Smooth muscle cell (in vitro differentiated cells): ENCODE data around the gene MOCS3. TPM values are rescaled to one million over a fixed set of nuclear protein-coding genes. Genes with fewer than 3 reads are reported as not detected.

Experiments
- DNase-seq: peaks from one replicate; lab custom pipeline; 2025; ENCODE audit not compliant: unreplicated experiment; lab: John Stamatoyannopoulos, UW
- H2AFZ ChIP-seq: fragments of 200-600 bp; sonication (generic); 2 replicates; pipeline ENCODE4 v1.6.0; 2016; ENCODE audit warnings: antibody characterized with exemption, low read depth, mild to moderate bottlenecking
- H3F3A ChIP-seq: fragments of 200-600 bp; sonication (generic); 2 replicates; pipeline ENCODE4 v1.6.0; 2017; ENCODE audit warnings: antibody characterized with exemption, low read depth
- H3K27ac ChIP-seq: fragments of 200-600 bp; sonication (generic); 2 replicates; pipeline ENCODE4 v1.5.1; 2016; ENCODE audit warnings: low read depth, mild to moderate bottlenecking
- H3K27me3 ChIP-seq: fragments of 200-600 bp; sonication (generic); 2 replicates; pipeline ENCODE4 v1.6.1; 2016; ENCODE audit warnings: low read depth, mild to moderate bottlenecking
- H3K36me3 ChIP-seq: fragments of 200-600 bp; sonication (generic); 2 replicates; pipeline ENCODE4 v1.5.1; 2016; ENCODE audit warnings: low read depth
- H3K4me1 ChIP-seq: fragments of 200-600 bp; sonication (generic); 2 replicates; pipeline ENCODE4 v1.5.1; 2016; ENCODE audit warnings: low read depth
- H3K4me2 ChIP-seq: fragments of 200-600 bp; sonication (generic); 2 replicates; pipeline ENCODE4 v1.6.0; 2016; ENCODE audit warnings: mild to moderate bottlenecking
- H3K4me3 ChIP-seq: fragments of 200-600 bp; sonication (generic); 2 replicates; pipeline ENCODE4 v1.5.1; 2016; ENCODE audit warnings: mild to moderate bottlenecking
- H3K79me2 ChIP-seq: fragments of 200-600 bp; sonication (generic); 2 replicates; pipeline ENCODE4 v1.6.0; 2016; ENCODE audit warnings: low read depth, mild to moderate bottlenecking
- H3K9ac ChIP-seq: fragments of 200-600 bp; sonication (generic); 2 replicates; pipeline ENCODE4 v1.6.0; 2016; ENCODE audit warnings: low read depth
- H3K9me3 ChIP-seq: fragments of 200-600 bp; sonication (generic); replicated peaks from 2 replicates; pipeline ENCODE4 v1.5.1; 2016; ENCODE audit warnings: low read depth
- H4K20me1 ChIP-seq: fragments of 200-600 bp; sonication (generic); 2 replicates; pipeline ENCODE4 v1.6.0; 2016; ENCODE audit warnings: low read depth
- CTCF ChIP-seq: fragments of 200-600 bp; sonication (generic); IDR thresholded peaks from 2 replicates; pipeline ENCODE4 v1.5.1; 2017; ENCODE audit warnings: borderline replicate concordance, mild to moderate bottlenecking, antibody characterized with exemption; ENCODE audit not compliant: insufficient read depth, poor library complexity, severe bottlenecking
- WGBS: methylation state at CpG from one replicate; pipeline ENCODE4 v1.1.7; 2016; ENCODE audit warnings: low lambda C conversion rate; 5-methylcytosine and 5-hydroxymethylcytosine counted together
- polyA plus RNA-seq: library from polyadenylated mRNA; unstranded; fragments of >200 nt; fragmentation: Nextera tagmentation; extraction: Ambion mirVana; gene quantifications from 2 replicates; pipeline ENCODE4 v1.2.1, GENCODE V29; 2016
- total RNA-seq: library from RNA; depleted of rRNA; stranded (reverse); fragments of >200 nt; gene quantifications from 2 replicates; pipeline ENCODE4 v1.2.3, GENCODE V29; 2014

Gene MOCS3
- total and polyA plus RNA-seq, 2 experiments from 2014 or later, result 3.2 to 3.7 TPM

GRCh38 chr20:50991076-50991475, 32.5 kb downstream of the MOCS3 start:
- no peaks in the 10 kb centered on the region for H3K36me3 ChIP-seq
- H3K4me3 ChIP-seq, result no peak overlapping the region
- H3K9ac ChIP-seq, result no peak overlapping the region
- no peaks in the 10 kb centered on the region for H3K79me2 ChIP-seq
- H2AFZ ChIP-seq, result no peak overlapping the region
- DNase-seq, result no peak
- H3K4me1 ChIP-seq, result no peaks in the 10 kb centered on the region
- H3F3A ChIP-seq, result no peaks in the 10 kb centered on the region
- H3K9me3 ChIP-seq, result no peaks in the 10 kb centered on the region
- H3K4me2 ChIP-seq, result no peak overlapping the region
- no peak for TF ChIP-seq CTCF
- H4K20me1 ChIP-seq, result no peaks in the 10 kb centered on the region
- no peaks in the 10 kb centered on the region for H3K27me3 ChIP-seq
- WGBS, result 78% methylated on average over 3 of the region's 3 CpGs
- no peak overlapping the region for H3K27ac ChIP-seq

GRCh38 chr20:50992336-50992732, 33.7 kb downstream of the MOCS3 start:
- WGBS, result 55% methylated on average over 4 of the region's 4 CpGs
- H2AFZ ChIP-seq, result peak overlapping the region; percentile 30

GRCh38 chr20:50992733-50993457, 34.3 kb downstream of the MOCS3 start:
- WGBS, result 31% methylated on average over 13 of the region's 13 CpGs
- Histone ChIP-seq H3K79me2 (no peaks in the 10 kb centered on the region), H2AFZ (peak overlapping the region; percentile 30), H3K4me2 (peak overlapping the region; percentile 38), H3K4me3 (no peak overlapping the region), H3F3A (no peaks in the 10 kb centered on the region), H3K27ac (no peak overlapping the region), H3K9ac (no peak overlapping the region), H3K4me1 (no peaks in the 10 kb centered on the region), H3K27me3 (no peaks in the 10 kb centered on the region), H4K20me1 (no peaks in the 10 kb centered on the region), H3K9me3 (no peaks in the 10 kb centered on the region), H3K36me3 (no peaks in the 10 kb centered on the region)
- TF ChIP-seq CTCF, result peak; percentile 82
- DNase-seq, result no peak

More at GRCh38 chr20:50992336-50992732, 33.7 kb downstream of the MOCS3 start:
- H3K27me3 ChIP-seq, result no peaks in the 10 kb centered on the region
- no peaks in the 10 kb centered on the region for H4K20me1 ChIP-seq
- H3K4me2 ChIP-seq, result peak overlapping the region; percentile 38
- TF ChIP-seq CTCF, result no peak
- H3K36me3 ChIP-seq, result no peaks in the 10 kb centered on the region
- no peaks in the 10 kb centered on the region for H3K4me1 ChIP-seq
- H3F3A ChIP-seq, result no peaks in the 10 kb centered on the region
- H3K4me3 ChIP-seq, result no peak overlapping the region
- H3K27ac ChIP-seq, result no peak overlapping the region
- no peaks in the 10 kb centered on the region for H3K79me2 ChIP-seq
- no peak overlapping the region for H3K9ac ChIP-seq
- H3K9me3 ChIP-seq, result no peaks in the 10 kb centered on the region
- no peak for DNase-seq

- Histone ChIP-seq H3K4me1 (no peaks in the 10 kb centered on the region), H3K36me3 (no peaks in the 10 kb centered on the region), H4K20me1 (no peaks in the 10 kb centered on the region), H2AFZ (no peak overlapping the region), H3F3A (no peaks in the 10 kb centered on the region), H3K9me3 (no peaks in the 10 kb centered on the region), H3K4me2 (no peak overlapping the region), H3K27ac (no peak overlapping the region), H3K79me2 (no peaks in the 10 kb centered on the region), H3K27me3 (no peaks in the 10 kb centered on the region), H3K4me3 (no peak overlapping the region), H3K9ac (no peak overlapping the region)
- TF ChIP-seq CTCF, result no peak
- DNase-seq, result no peak
- 86% methylated on average over 9 of the region's 9 CpGs for WGBS
Observed at GRCh38 chr20:50993876-50994275, 35.3 kb downstream of the MOCS3 start.
